COLO668 (cell line): ENCODE results near the gene GRP.
"Not testable (repeated sequence)": the region's sequence is repeated elsewhere in the genome, so short reads cannot be mapped to it uniquely, and the experiment has no call there.

Experiments
- DNase-seq: peaks from one replicate; lab custom pipeline; 2025; ENCODE audit not compliant: unreplicated experiment; lab: John Stamatoyannopoulos, UW

Gene GRP

DNA sequence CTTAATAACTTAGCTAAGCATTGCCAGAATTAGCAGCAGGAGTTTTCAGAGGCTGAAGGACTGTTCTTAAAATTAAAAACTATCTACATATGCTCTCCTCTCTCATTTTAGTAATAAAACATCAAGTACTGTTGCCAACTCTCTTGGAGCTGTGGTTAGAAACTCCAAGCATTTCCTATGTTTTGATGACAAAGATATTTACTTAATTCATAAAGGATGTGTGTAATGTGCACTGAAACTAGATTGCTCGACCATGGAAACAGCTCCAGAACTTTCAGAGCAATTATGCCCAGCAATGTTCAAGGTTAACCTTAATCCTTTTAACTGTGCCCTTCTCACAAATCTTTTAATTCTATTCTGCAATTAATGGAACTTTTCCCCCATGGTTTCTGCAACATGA lies 8.4 kb downstream of the GRP start:
- DNase-seq: no peak

DNA sequence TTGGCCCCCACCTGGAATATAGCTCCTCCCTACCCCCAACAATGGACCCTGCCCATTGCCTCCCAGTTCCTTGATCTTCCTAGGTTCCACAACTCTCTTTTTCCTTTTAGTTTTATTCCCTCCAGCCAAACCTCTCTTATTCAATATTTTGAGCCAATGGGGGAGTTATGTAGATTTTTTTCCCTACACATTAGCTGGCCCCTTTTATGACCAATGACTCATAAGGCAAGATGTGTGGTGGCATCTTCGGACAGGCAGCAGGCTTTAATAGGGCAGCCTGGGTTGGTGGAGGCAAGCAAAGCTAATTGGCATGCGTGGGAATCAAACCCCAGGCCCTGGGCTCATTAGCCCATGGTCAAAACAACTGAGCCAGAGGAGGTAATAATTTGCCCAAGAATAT lies 9.2 kb downstream of the GRP start:
- DNase-seq: no peak

DNA sequence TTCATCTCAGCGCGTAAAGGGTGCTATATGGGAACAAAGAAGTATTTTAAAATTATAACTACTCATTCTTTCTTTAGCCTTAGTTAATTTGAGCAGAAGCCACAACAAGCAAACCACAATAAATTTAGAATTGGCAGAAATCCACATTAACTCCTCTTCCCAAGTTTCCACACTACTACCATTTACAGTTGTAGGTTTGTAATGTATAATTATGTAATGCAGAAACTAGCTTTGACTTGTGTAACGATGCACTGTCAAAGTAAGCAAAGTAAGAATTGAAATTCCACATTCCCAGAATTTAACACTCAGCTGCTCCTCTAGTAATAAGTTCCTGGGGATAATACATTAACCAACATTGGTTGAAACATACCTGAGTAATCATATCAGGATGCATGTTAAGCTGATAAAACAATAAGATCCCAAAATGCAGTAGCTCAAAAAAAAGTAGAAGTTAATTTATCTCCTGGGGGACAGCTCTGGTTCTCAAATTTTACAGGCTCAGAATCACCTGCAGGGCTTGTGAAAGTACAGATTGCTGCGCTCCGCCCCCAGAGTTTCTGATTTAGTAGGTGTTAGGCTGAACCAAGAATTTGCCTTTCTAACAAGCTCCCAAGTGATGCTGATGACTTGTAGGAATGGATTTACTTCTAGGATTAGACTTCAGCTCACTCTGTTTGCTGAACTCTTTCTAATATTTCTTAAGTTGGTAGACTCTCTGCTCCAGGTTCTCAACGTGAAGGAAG lies 9.9 kb downstream of the GRP start:
- no peak for DNase-seq

DNA sequence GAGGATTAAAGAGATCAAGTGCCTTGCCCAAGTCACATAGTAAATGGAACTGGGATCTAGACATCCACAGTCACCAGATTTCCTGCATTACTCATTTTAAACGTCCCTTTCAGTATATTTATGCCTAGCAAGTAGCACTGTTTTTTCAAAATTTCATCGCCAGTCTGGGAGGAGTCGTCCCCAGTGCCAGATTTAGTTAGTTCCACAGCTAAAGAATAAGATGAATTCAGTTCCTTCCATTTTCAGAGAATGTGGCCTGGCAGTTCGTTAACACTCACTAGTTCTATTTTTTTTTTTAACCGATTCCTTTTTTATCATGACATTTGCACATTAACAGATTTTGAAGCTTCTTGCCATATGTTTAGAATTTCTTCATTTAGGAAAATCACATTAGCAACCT lies 11.2 kb downstream of the GRP start:
- DNase-seq: no peak

DNA sequence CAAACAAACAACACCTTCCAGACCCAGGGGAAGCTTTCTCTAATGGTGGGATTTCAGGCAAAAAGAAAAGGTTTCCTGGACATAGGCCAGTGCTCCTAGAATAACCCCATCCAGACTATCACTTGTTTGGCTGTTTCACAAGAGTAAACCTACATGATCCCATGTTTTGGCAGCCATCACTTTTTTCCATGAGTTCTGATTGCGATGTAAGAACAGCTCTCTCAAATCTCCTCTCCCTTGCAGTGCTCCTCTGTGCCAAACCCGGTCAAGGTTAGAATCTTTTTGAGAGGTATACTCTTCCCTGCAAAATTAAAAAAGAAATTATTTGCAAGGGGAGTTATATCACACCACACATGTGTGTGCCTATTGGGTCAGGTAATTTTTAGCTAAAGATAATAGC lies 11.9 kb downstream of the GRP start:
- no peak for DNase-seq

DNA sequence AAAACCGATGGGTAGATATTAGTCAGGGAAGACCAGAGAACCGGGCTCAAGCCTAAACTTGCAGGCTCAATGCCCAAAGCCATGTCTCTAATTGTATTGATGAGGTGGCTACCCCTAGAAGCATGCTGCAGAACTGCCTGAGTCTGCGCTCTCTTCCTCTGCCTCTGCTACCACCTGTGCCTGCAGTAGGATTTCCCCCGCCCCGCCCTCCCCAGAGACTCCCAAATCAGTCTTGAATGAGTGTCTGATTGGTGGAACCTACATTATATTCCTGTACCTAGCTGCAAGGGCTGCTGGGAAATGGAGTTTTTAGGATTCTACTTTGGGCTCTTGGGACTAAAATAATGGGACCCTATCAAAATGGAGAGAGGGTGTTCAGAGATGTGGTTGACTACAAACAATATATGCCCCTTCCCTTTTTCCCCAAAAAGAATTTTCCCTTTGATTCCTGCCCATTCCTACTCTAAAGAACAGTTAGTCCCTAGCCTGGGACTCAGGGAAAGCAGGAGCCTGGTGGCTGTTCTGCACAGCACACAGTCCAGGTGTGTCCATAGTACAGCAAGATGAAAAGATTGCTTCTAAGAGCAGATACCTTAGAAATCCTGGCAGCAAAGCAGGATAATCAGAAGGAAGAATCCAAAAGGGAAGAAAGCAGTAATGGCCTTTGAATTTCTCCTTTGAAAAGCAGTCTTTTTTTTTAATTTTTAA lies 12.5 kb downstream of the GRP start:
- DNase-seq: no peak

DNA sequence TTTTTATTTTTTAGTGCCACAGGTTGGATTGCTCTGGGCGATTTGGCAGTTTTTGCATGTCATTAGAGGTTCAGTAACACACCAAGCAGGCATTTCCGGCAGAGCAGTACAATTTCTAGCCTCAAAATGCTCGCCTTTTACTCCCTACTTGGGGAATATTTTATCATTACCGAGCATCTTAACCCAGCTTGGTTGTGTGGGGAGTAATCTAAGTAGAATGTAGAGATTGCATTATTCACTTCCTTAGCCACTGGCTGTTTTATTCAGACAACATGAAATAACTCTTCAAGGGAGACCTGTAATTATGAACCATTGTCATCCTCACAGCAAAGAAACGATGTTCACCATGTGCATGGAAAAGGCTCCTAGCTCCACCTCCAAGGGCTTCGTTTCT lies 13.1 kb downstream of the GRP start:
- no peak for DNase-seq

DNA sequence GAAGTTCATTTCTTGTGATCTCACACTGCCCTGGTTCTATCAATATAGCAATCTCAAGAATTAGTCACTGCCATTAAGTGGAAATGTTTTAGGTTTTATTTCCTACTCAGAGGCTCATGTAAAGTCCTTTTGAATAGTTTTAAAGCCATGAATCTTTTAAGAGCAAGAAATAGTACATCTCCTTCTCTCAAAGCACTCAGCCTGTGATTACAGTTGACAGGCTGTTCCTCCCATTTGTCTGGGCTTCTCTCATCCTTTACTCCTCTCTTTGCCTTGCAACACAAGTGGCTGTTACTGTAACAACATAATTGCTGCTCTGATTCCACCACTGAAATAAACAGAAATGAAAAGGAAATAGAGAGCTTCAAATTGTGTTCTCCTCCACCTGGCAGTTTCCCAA lies 18.4 kb downstream of the GRP start:
- DNase-seq: no peak

DNA sequence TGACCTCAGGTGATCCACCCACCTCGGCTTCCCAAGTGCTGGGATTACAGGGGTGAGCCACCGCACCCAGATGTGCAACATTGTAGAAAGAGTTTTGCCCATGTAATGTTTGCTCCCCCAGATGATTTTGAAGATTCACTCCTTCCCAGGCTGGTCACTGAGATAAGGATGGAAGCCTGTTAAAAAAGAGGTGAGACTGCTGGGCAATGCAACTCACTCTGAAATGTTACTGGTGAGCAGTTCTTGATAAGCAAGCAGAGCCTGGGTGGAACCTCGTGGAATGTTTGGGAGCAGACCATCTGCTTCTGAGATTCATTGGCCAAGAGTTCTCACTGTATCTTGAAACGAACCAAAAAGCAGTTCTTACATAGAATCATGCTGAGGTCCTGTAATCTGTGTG lies 19.7 kb downstream of the GRP start:
- no peak for DNase-seq

DNA sequence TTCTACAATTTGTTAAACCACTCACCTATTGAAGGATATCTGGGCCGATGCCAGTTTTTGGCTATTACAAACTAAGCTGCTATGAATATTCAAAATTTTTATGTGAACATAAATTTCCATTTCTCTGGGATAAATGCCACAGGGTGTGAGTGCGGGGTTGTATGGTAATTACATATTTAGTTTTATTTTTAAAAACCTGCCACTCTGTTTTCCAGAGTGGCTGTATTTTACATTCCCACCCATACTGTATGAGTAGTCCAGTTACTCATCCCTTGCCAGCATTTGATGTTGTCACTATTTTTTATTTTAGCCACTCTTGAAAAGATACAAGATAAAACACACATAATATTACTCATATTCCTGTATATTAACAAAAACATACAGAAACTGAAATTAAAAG lies 22.9 kb downstream of the GRP start:
- no peak for DNase-seq

DNA sequence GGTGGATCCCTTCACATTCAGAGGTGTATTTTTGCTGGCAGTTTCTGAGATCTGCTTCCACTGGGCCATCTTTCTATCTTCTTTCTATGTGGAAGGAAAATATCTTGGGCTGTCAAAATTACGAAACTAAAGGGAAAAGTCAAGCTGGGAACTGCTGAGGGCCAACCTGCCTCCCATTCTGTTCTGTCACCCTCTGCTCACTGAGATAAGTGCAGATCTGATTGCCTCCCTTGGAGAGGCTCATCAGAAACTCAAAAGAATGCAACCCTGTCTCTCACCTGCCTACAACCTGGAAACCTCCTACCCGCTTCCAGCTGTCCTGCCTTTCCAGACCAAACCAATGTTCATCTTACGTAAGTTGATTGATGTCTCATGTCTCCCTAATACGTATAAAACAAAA lies 26.8 kb downstream of the GRP start:
- no peak for DNase-seq

DNA sequence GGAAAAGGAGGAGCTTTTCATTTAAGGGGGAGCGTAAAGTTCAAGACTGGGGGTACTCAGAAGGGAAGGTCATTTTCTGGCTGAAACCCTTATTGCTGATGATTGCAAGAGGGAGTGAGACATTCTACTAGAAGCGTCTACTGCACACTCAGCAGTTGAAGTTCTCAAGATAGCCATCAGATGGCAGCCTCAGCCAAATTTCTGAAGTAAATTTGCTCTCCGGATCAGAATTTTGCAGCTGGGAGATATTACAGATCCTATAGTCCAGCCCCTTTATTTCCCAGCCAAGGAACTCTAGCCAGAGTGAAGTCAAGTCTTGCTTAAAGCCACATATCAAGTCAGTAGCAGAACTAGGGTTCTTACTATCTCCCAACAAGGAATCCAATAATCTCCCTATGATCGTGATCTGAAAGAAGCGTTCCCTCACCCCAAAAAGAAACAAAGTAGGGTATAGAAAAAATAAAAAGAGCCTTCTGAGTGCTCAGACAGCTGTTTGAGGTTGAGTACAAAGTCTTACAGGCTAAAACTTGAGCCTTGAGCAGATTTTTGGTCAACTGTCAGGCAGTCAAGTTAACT lies 29.3 kb downstream of the GRP start:
- peak; percentile 71 for DNase-seq

DNA sequence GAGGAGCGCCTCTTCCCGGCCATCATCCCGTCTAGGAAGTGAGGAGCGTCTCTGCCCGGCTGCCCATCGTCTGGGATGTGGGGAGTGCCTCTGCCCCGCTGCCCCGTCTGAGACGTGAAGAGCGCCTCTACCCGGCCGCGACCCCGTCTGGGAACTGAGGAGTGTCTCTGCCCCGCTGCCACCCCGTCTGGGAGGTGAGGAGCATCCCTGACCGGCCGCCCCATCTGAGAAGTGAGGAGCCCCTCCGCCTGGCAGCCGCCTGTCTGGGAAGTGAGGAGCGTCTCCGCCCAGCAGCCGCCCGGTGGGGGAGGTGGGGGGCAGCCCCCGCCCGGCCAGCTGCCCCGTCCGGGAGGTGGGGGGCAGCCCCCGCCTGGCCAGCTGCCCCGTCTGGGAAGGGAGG lies 35.5 kb downstream of the GRP start:
- not testable (repeated sequence) for DNase-seq

DNA sequence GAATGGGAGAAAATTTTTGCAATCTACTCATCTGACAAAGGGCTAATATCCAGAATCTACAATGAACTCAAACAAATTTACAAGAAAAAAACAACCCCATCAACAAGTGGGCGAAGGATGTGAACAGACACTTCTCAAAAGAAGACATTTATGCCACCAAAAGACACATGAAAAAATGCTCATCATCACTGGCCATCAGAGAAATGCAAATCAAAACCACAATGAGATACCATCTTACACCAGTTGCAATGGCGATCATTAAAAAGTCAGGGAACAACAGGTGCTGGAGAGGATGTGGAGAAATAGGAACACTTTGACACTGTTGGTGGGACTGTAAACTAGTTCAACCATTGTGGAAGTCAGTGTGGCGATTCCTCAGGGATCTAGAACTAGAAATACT lies 41.9 kb downstream of the GRP start:
- DNase-seq: not testable (repeated sequence)

DNA sequence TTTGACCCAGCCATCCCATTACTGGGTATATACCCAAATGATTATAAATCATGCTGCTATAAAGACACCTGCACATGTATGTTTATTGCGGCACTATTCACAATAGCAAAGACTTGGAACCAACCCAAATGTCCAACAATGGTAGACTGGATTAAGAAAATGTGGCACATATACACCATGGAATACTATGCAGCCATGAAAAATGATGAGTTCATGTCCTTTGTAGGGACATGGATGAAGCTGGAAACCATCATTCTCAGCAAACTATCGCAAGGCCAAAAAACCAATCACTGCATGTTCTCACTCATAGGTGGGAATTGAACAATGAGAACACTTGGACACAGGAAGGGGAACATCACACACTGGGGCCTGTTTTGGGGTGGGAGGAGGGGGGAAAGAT lies 42.3 kb downstream of the GRP start:
- not testable (repeated sequence) for DNase-seq

DNA sequence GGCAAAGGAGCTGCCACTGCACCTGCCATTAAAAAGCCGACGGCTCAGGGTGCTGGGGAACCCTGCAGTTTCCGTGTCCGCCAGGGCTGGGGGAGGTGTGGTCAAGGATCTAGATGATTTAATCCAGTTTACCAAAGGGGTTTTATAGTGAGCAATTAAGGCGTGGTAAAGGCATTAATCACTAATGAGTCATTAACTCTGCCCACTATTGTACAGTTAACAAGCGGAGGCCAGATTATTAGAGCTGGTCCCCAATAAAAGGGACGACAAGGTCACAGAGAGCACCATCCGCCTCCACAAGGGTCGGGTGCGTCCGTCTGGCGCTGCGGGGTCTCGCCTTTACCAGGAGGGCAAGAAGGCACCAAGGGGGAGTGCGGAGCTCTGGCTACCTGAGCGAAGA lies 43.7 kb downstream of the GRP start:
- DNase-seq: no peak

DNA sequence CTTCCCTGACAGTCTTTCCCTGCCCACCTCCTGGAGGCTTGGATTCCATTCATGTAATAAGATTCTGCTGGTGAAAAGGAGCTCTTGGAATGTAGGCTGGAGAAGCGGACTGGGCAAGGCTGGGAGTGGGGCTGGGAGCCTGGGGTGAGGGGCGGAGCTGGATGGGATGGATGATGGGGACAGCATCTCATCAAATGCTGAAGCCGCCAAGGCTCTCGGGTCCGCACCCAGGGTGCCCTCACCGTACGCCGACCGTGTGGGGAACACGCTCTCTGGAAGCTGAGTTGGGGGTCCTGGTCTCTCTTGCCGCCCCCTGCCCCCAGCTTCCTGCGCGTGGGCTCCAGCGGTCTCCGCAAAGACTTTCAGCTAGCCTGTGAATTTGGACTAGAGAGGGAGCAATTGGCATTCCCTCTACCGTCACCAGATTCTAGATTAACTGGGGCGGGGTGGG lies 44.2 kb downstream of the GRP start:
- no peak for DNase-seq

DNA sequence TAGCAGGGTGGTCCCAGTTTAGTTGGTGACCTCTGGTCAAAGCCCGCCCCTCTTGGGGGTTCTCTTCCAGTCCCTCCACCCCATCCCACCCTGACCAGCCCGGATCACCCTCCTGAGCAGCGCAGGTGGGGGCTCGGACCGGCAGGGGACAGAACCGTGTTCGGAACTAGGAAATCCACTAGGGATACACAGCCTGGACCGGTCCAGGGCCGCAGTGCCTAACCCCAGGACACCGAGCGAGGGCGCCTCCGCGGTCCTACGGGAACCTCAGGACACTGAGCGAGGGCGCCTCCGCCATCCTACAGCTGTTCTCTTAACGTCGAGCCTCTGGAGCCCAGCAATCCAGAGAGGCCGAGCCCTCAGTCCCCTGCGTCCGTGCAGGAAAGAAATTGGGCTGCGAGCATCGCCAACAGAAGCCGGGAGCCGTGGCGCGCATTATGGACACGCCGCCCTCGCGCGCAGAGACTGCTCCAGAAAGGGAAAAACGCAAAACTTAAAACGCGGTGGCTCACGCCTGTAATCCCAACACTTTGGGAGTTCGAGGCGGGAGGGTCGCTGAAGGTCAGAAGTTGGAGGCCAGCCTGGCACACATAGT lies 44.8 kb downstream of the GRP start:
- peak; percentile 51 for DNase-seq

DNA sequence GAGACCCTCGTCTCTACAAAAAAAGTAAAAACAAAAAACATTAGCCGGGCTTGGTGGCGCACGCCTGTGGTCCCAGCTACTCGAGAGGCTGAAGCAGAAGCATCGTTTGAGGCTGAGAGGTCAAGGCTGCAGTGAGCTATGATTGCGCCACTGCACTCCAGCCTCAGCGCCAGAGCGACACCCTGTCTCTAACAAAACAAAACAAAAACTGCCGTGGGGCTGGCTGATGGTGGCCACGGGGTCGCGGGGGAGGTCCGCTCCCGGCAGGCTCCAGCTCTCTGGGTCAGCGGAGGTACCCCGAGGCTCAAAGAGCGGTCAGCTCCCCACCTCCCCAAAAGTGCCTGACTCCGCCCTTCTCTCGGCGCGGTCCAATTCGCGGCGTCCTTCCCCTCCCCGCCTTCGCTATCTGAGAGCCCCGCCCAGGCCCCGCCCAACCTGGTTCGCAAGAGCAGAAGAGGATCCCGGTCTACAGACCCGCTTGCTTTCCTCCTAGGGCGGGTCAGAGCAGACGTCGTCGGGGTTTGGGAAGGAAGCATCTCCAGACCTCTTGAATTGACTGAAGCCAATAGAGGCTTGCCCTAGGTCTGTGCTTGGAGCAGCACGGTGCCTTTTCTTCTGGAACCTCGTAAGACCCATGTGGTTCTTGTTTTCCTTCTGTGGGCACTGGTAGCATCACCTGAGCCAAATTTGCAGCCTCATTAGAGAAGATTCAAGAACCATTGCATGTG lies 45.5 kb downstream of the GRP start:
- peak; percentile 86 for DNase-seq

DNA sequence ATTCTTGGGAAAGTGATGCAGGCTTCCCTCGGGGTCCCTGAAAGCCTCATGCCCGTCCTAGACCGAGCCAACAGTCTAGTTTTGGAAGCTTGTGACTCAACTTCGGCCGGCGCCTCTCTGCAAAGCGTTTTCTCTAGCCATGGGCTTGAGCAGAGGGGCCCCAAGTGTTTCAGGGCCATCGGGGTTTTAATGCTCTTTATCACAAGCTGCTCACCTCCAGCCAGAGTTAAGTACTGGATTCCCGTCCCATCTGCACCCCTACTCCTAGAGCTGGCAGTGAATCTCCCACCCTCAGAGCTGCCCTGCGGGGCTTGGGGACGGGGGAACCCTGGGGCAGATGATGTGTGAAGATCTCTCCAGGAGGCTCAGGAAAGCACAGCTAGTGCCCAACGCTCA lies 46.0 kb downstream of the GRP start:
- no peak for DNase-seq

DNA sequence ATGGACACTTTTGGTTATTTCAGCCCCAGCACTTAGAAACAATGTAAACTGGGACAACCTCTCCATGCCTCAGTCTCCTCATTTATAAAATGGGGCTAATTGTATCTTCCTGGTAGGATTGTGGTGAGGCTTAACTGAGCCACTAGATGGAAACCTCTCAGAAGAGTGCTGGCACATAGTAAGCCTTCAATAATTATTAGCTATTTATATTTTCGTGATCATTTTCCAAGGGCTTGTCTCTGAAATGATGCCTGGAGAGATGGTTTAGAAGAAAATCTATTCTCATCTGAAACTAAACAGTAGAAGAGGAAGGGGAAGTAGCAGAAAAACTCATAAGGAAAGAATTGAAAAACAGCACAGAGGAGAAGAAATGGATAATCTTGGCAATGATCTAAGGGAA lies 46.5 kb downstream of the GRP start:
- no peak for DNase-seq
